ENCODE data around the gene VILL. TPM values are rescaled to one million over a fixed set of nuclear protein-coding genes. Genes with fewer than 3 reads are reported as not detected.
A peak's percentile ranks its signal among the peaks of the same experiment; 100 is the strongest.
"Not testable (repeated sequence)": the region's sequence is repeated elsewhere in the genome, so short reads cannot be mapped to it uniquely, and the experiment has no call there.

VILL gene
- total RNA-seq, 1 donor from 2014 or later: 2.3 TPM

DNA sequence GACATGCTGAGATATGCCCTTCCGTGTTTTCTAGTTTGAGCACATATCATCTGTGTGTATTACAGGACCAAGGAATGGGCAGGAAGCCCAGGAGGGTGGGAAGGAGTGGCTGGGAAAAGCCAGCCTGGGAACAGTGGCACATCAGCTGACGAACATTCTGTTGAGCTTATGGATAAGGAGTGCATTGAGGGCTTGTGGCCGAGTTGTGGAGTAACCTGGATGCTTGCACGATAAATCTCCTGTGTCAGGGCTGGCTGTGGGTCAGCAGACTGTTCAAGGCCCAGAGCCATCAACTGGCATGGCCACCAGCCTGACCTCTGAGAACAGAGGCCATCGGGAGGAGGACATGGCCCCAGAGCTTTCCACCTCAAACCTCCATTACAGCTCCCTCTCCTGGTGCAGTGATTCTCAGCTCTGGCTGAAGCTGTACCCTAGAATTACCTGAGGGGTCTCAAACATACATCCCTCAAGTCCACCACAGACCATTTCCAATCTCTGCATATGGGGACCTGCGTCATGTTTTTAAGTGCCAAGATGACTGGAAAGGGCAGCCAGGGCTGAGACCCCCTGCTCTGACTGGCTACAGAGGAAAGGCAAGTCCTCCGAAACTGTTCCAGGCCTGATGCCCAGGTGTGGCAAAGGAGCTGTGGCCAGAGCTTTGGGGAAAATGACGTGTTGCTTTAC lies 4.8 kb upstream of the VILL start:
- Mint-ChIP-seq H3K9me3 (ENCODE audit: unreplicated experiment) (no peaks in the 10 kb centered on the region), H3K27ac (ENCODE audit: unreplicated experiment) (peak overlapping the region; percentile 31), H3K36me3 (ENCODE audit: unreplicated experiment) (peaks cover 22% of the 10 kb centered on the region), H3K4me3 (ENCODE audit: unreplicated experiment) (no peak overlapping the region), H3K4me1 (ENCODE audit: unreplicated experiment) (no peaks in the 10 kb centered on the region), H3K27me3 (ENCODE audit: unreplicated experiment) (no peaks in the 10 kb centered on the region)
- TF ChIP-seq, protein P1, sequence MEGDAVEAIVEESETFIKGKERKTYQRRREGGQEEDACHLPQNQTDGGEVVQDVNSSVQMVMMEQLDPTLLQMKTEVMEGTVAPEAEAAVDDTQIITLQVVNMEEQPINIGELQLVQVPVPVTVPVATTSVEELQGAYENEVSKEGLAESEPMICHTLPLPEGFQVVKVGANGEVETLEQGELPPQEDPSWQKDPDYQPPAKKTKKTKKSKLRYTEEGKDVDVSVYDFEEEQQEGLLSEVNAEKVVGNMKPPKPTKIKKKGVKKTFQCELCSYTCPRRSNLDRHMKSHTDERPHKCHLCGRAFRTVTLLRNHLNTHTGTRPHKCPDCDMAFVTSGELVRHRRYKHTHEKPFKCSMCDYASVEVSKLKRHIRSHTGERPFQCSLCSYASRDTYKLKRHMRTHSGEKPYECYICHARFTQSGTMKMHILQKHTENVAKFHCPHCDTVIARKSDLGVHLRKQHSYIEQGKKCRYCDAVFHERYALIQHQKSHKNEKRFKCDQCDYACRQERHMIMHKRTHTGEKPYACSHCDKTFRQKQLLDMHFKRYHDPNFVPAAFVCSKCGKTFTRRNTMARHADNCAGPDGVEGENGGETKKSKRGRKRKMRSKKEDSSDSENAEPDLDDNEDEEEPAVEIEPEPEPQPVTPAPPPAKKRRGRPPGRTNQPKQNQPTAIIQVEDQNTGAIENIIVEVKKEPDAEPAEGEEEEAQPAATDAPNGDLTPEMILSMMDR (IDR thresholded peaks at IDR 0.05): no peak
- DNase-seq (ENCODE audit: extremely low spot score, unreplicated experiment): no peak

DNA sequence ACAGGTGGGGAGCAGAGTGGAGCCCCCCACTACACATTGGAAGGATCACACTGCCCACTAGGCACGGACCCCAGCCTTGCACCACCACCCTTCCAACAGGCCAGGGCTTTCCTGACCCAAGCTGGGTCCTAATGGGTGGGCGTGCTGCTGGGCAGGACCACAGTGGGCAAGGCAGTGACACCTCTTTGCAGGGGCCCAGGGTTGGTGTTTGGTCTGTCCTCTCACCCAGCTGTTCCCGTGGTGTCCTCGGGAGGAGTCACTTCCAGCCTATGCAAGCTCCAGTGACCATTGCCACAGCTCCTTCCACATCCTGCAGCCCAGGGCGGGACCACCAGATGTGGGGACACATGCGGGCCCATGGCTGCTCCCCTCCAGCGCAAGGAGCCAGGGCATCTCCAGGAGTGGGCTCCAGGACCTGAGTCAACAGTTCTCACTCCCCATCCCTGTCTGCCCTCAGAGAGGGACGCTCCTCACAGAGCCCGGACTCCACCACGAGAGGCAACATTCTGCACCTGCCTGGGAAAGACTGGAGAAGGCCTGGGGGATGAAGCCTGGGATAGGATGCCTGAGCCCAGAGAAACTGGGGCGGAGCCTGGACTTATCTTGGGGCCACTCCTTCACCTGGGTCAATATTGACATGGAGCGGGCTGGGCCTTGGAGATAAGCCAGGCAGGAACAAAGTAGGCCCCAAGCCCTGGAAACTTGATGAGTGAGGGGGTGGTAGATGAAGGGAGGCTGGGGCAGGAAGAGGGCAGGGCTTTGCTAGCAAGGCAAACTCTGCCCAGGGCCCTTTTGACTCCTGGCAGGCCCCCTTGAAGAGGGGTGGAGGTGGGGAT lies 3.9 kb upstream of the VILL start:
- Mint-ChIP-seq H3K36me3 (ENCODE audit: unreplicated experiment) (peaks cover 17% of the 10 kb centered on the region), H3K27me3 (ENCODE audit: unreplicated experiment) (no peaks in the 10 kb centered on the region), H3K9me3 (ENCODE audit: unreplicated experiment) (no peaks in the 10 kb centered on the region), H3K27ac (ENCODE audit: unreplicated experiment) (no peak overlapping the region), H3K4me1 (ENCODE audit: unreplicated experiment) (no peaks in the 10 kb centered on the region), H3K4me3 (ENCODE audit: unreplicated experiment) (no peak overlapping the region)
- TF ChIP-seq, protein P1 (IDR thresholded peaks at IDR 0.05): no peak
- no peak for DNase-seq (ENCODE audit: extremely low spot score, unreplicated experiment)

DNA sequence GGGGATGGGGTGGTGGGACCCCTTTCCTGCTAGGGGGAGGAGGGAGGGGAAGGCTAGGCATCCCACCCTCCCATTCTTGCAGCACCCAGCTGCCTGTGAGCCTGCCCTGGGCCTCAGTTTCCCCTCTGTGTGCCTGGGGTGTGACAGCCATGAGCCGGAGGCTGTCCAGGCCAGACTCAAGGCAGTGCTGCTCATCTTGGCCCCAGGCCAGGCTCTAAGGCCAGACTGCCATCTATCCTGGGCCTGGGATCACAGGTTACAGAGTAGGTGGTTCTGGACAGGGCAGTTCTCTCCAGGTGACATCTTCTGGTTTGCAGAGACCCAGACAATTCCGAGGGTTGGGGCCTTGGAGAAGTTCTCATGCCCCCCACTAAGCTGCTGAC lies 3.3 kb upstream of the VILL start:
- Mint-ChIP-seq H3K4me1 (ENCODE audit: unreplicated experiment) (no peaks in the 10 kb centered on the region), H3K36me3 (ENCODE audit: unreplicated experiment) (peaks cover 12% of the 10 kb centered on the region), H3K27ac (ENCODE audit: unreplicated experiment) (no peak overlapping the region), H3K4me3 (ENCODE audit: unreplicated experiment) (no peak overlapping the region), H3K27me3 (ENCODE audit: unreplicated experiment) (no peaks in the 10 kb centered on the region), H3K9me3 (ENCODE audit: unreplicated experiment) (no peaks in the 10 kb centered on the region)
- DNase-seq (ENCODE audit: extremely low spot score, unreplicated experiment): no peak
- TF ChIP-seq, protein P1 (IDR thresholded peaks at IDR 0.05): no peak

DNA sequence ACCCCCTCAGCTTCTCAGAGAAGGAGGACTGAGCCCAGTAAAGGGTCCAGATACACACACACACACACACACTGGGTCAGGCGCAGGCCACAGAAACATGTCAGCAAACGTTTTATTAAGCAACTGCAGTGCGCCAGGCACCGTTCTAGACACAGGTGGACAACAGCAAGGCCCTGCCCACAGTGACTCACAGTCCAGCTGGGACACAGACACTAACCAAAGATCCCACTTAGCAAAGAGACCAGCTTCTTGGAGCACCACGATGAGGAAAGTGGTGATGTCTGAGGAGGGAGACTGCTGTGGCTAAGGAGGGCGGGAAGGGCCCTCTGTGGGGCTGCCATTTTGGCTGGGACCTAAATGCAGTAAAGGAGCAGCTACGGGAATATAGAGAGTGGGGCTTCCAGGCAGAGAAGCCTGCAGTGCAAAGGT lies 2.8 kb upstream of the VILL start:
- no peak overlapping the region for H3K27ac Mint-ChIP-seq (ENCODE audit: unreplicated experiment)
- no peaks in the 10 kb centered on the region for H3K27me3 Mint-ChIP-seq (ENCODE audit: unreplicated experiment)
- no peak for DNase-seq (ENCODE audit: extremely low spot score, unreplicated experiment)
- no peaks in the 10 kb centered on the region for H3K9me3 Mint-ChIP-seq (ENCODE audit: unreplicated experiment)
- TF ChIP-seq, protein P1 (IDR thresholded peaks at IDR 0.05): no peak
- H3K36me3 Mint-ChIP-seq (ENCODE audit: unreplicated experiment): peaks cover 12% of the 10 kb centered on the region
- no peak overlapping the region for H3K4me3 Mint-ChIP-seq (ENCODE audit: unreplicated experiment)
- H3K4me1 Mint-ChIP-seq (ENCODE audit: unreplicated experiment): no peaks in the 10 kb centered on the region

DNA sequence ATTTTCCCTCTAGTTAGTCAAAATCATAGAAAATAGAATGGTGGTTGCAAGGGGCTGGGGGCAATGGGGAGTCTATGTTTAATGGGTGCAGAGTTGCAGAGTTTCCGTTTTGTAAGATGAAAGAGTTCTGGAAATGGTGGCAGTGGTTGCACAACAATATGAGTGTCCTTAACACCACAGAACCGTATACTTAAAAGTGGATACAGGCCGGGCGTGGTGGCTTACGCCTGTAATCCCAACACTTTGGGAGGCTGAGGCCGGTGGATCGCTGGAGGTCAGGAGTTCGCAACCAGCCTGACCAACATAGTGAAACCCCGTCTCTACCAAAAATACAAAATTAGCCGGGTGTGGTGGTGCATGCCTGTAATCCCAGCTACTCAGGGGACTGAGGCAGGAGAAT lies 2.2 kb upstream of the VILL start:
- not testable (repeated sequence) for H3K4me3 Mint-ChIP-seq (ENCODE audit: unreplicated experiment); H3K27me3 Mint-ChIP-seq (ENCODE audit: unreplicated experiment); DNase-seq (ENCODE audit: extremely low spot score, unreplicated experiment); H3K27ac Mint-ChIP-seq (ENCODE audit: unreplicated experiment); H3K4me1 Mint-ChIP-seq (ENCODE audit: unreplicated experiment); H3K9me3 Mint-ChIP-seq (ENCODE audit: unreplicated experiment)
- H3K36me3 Mint-ChIP-seq (ENCODE audit: unreplicated experiment): peaks cover 12% of the 10 kb centered on the region

Data from osteocyte (in vitro differentiated cells).